Inferior parietal cortex (tissue), 1 donor: ENCODE results near the gene PRRX2.

ENCODE experiments used
- DNase-seq: peaks from one replicate; pipeline ENCODE4 v3.0.0-alpha.2; 2016; ENCODE audit errors: extremely low spot score

Gene PRRX2

DNA sequence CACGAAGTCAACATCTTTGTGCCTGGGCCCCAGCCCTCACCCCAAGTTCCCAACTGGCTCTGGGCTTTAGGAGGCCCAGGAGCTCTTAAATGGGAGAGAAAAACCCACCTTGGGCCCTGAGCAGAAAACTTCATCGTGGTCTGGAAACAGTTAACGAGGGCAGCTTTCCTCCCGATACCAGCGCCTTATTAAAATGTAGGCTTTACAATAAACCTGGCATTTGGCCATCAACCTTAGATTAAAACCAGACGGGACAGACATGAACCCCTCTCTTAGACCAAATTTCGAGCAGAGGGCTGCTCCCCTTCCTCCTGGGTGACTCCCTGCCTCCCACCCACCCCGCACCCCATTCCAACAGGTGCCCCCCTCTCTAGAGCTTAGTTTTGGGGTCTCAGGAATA is 39.4 kb downstream of the PRRX2 start:
- DNase-seq: no peak

DNA sequence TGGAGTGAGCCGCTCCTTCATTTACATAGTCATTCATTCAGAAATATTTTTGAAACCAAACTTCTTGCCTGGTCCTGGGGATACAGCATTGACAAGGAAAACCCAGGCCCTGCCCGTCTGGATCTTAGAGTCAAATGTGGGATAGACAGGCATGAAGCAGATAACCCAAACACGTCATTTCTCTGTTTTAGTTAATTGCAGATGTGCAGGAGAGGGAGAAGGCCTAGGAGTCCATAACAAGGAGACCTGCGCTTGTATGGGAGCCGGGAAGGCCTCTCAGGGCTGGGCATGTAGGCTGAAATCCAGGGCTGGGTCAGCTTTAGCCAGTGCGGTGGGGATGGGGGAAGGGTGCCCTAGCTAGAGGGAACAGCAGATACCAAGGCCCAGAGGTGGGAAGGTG is 43.3 kb downstream of the PRRX2 start:
- no peak for DNase-seq

DNA sequence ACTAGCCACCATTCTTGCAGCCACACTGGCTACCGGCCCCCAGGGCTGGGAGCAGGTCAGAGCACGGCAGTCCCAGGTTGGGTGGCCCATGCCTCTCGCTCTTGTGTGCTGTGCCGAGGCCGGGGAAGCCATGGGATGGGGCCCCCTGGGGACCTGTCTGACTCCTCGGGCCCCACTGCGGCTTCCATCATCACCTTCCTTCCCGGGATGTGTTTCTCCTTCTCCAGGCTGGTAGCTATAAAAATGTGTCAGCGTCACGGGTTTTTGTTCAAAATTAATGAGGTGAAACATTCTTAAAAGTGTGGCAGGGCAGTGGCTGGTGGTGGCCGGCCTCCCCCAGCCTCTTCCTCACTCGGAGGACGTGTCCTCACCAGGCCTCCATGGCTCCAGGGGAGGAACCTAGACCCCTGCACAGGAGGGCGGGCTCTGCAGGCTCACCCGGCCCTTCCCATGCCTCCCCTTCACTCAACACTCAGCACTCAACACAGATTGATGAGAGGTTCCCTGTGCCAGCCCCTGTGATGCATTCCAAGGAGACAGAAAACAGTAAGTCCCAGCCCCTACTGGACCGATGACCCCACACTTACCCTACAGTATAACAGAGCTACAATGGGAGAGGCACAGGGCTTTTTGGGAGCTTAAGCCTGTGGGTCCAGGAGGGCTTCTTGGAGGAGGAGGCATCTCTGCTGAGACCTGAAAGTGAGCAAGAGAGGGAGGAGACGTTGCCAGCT is 44.2 kb downstream of the PRRX2 start:
- no peak for DNase-seq

DNA sequence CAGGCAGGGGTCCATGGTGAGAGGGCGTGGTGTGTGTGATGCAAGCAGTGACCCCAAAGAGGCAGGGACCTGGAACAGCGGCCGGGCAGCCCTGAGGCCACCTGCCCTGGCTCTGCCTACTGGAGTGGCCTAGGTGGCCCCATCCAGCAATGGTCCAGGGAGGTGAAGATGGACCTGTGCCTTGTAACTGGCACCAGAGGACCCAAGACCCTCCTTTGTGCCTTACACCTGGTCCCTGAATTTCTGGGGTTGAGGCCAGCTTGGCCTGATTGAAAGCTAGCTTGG is 44.7 kb downstream of the PRRX2 start:
- DNase-seq: no peak

DNA sequence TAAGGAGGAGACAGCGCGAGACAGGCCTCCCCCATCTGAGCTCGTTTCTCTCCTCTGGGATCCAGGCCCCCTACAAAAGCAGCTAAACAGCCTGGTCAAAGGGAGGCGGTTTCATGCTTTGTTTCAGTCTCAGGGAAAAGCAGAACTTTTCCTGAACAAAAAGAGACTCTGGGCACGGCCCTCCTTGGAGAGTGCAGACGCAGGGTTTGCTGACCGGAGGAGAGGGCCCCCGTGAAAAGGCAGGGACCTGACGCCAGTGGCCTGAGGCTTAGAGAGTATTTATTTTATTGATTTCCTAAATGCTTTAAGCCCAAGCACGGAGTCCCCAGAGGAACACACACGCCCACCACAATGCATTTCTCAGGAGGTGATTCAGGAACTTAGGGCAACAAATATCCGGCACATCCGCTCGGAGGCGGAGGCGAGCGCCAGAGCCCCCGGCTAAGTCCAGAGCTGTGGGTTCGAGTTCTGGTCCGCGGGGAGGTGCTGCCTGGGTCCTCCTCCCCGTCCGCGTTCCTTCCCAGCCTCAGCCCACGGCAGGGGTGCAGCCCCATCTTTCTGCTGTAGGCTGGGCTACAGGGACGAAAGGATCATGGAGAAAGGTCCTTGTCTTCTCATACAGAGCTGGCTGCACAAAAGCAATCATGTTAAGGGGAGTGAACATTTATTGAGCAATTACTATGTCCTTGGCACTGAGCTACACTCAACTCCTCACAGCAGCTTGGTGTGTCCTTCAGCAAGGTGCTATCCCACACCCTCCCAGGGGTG is 47.4 kb downstream of the PRRX2 start:
- no peak for DNase-seq

DNA sequence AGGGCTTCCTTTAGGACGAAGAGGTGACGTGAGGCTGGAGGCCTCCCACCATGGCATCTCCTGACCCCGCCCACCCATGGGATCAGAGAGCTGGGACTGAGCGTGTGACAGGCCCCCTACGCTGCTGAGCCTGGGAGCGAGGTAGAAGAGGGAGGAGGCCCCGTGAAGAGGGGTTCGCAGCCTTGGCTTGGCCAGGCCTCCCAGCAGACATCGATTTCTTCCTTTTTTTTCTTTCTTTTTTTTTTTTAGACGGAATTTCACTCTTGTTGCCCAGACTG is 47.9 kb downstream of the PRRX2 start:
- no peak for DNase-seq

DNA sequence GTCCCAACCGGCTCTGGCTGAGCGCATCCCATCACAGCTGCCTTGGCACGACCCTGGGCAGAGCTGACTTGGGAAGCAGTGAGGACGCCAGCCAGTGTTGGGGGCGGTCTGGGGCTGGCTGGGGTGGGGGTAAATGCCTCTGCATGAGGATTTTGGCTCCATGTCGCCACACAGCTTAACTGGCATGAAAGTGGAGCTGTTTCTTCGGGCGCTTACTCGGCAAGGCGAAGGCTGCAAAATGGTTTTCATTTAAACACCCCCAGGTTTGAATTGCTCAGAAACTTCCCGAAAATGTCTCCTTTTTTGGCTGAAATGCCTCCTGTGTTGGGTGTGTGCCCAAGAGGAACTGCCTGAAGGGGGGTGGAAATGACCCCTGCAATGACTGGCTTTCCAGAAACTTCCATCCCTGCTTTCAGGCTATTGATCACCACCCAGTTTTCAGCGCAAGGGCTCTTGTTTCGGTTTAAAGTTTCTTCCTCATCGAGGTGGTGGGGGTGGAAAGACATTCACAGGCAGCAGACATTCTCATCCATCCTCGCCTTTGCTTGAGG is 49.1 kb downstream of the PRRX2 start:
- DNase-seq: no peak

DNA sequence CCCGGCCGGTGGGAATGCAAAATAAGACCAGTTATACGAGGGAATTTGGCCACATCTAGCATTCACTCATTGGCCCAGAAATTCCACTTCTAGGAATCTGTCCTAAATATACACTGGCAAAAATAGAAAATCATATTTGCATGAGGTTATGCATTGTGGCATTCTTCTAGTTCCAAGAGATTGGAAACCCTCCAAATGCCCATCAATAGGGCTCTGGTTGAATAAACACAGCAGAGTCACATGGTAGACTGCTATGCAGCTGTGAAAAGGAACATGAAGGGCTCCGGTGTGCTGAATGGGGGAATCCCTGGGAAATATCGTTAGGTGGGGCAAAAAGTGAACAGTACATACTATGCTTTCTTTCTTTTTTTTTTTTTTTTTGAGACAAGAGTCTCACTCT is 50.6 kb downstream of the PRRX2 start:
- no peak for DNase-seq

DNA sequence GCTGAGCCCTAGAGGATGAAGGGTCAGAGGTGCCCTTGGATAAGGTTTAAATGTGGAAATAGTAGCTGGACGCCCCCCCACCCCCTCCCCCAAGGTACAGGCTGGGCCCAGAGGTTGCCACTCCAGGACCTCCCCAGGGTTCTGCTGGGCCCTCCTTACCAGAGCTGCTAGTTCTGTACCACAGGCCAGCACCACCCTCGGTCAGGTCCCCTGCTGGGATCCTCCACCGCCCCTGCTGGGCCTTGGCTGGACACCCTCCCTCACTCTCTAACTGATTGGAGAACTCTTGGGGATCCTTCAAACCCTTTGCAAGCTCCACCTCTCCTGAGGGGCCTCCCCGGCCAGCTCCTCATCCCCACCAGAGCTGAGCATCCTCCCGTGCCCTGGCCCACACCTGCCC is 52.5 kb downstream of the PRRX2 start:
- DNase-seq: no peak

DNA sequence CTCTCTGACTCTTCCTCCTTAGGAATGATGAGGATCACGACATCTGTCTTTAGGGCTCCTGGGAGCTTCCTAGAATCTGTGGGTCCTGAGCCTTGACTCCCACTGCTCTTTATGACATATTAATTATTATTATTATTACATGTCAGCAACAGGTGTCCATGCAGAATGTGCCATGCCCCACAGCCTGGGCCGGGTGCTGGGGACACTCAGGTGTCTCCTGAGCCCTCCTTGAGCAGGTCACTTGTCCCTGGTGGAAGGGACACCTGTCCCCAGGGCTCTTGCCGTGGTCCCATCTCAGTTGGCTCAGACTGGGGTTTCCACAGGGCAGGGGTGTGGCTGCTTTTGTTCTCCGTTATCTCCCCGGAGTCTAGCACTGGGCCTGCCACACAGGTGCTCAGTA is 53.2 kb downstream of the PRRX2 start:
- DNase-seq: no peak

DNA sequence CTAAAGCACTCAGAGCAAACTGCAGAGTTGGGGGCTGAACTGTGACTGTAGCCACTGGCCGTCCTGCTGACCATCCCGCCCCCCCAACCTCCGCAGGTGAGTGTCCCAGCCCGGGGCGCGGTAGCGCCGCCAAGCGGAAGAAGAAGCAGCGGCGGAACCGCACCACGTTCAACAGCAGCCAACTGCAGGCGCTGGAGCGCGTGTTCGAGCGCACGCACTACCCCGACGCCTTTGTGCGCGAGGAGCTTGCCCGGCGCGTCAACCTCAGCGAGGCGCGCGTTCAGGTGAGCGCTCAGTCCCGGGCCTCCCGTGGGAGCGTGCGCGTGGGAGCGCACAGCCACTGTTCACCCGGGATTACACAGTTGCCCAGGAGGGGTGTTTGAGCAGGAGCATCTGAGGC is 53.7 kb downstream of the PRRX2 start:
- no peak for DNase-seq

DNA sequence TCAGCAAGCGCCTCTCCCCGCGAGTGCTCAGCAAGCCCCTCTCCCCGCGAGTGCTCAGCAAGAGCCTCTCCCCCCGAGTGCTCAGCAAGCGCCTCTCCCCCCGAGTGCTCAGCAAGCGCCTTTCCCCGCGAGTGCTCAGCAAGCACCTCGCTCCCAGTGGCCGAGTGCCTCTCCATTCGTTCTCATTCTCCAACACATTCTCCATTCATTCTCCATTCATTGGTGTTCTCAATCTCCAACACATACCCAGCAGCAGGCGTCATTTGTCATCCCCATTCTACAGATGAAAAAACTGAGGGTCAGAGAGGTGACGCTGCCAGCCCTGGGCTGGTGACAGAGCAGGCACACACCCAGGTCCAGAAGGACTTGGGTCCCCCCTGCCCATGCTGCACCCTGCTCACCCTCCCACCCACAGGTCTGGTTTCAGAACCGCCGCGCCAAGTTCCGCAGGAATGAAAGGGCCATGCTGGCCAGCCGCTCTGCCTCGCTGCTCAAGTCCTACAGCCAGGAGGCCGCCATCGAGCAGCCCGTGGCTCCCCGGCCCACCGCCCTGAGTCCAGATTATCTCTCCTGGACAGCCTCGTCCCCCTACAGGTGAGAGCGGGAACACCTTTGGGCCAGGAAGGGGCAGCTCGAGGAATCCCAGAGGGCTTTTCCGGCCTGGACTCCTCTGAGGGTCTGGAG is 54.9 kb downstream of the PRRX2 start:
- DNase-seq: no peak

DNA sequence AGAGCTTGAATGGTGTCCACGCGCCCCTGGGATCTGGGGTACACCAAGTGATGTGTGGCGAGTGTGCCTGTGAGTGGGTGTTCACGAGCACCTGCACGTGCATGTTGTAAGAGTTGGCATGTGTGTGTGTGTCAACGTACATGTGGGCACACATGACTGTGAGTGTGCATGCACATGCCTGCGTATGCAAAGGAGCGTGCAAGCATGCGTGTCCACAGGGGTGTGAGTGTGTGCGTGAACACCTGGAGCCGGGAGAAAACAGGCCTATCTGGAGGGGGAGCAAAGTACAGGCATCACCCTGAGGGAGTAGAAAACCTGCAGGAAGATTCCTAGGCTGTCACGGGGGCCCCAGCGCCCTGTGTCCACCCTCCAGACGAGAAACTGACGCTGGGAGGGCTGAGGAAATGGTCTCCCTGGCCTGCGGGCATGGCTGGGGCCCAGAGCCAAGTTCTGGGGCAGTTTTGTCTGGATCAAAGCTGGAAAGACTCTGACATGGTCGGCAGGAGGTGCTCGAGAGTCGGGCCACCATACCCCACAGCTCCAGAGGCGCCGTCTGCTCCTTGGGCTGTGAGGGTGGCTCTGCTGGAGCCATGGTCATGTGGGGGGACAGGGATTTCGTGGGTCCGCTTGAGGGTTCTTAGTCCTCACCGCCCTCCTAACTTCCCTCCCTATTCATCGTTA is 55.6 kb downstream of the PRRX2 start:
- no peak for DNase-seq

DNA sequence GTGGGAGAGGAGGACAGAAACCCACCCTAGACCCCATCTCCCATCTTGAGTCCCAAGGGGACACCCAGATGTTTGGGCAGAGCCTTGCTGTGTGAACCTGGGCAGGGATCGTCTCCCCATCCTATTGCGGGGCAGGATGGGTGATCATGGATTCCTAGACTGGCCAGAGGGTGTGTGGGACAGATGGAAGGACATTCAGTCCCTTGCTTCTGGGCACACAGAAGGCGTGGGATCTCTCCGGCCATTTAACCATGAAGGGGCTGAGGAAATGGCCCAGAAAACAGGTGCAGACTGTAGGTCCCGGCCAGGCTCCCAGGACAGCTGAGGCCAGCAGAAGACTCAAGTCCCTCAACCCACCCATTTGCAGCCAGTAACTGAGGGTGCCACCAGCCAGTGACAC is 57.5 kb downstream of the PRRX2 start:
- DNase-seq: no peak

DNA sequence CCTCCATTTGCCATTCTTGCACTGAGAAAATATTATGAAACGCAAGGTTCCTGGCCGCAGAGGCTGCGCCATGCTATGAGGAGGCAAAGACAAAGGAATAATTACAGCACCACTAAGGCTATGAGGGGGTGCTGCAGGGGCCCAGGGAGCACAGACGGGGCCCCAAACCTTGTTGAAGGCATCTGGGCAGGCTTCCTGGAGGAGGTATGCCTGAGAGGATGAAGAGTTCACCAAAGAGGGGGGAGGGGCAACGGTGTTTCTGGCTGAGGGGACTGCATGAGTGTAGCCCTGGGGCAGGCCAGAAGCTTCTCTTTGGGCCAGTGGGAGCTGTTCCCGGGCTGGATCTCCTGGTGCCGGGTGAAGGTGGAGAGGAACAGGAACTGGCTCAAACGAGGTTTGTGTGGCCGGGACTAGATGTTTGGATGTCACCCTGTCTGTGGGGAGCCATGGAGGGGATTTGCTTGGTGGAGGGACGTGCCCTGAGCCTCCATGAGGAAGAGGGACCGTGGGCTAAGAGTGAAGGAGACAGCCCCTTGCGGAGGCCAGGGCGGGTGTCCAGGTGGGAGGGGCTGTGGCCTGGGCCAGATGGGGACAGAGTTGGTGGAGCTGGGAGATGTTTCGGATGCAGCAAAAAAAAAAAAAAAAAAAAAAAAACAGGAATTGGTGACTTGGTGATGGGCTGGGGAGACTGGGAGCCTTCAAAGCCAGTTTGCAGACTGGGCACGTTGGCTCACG is 59.2 kb downstream of the PRRX2 start:
- DNase-seq: no peak

DNA sequence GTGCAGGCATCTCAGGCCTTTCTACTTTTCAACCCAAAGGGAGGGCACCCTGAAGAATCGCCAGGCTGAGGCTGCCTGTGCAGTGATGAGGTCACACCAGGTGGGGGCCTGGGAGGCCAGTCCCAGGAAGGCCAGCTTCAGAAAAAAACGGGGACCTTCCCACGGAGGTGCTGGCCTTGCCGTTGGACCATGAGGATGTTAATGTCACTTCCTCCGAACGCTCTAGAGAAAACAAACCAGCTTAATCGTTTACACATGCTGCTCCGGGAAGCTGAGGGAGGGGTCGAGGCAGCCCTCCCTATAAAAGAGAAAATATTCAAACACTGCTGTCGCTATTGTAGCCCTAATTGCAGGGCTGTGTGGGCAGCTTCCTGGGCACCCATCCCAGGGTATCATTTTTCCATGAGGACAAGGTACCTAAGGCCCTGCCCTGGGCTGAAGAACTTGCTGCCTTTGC is 60.4 kb downstream of the PRRX2 start:
- no peak for DNase-seq

DNA sequence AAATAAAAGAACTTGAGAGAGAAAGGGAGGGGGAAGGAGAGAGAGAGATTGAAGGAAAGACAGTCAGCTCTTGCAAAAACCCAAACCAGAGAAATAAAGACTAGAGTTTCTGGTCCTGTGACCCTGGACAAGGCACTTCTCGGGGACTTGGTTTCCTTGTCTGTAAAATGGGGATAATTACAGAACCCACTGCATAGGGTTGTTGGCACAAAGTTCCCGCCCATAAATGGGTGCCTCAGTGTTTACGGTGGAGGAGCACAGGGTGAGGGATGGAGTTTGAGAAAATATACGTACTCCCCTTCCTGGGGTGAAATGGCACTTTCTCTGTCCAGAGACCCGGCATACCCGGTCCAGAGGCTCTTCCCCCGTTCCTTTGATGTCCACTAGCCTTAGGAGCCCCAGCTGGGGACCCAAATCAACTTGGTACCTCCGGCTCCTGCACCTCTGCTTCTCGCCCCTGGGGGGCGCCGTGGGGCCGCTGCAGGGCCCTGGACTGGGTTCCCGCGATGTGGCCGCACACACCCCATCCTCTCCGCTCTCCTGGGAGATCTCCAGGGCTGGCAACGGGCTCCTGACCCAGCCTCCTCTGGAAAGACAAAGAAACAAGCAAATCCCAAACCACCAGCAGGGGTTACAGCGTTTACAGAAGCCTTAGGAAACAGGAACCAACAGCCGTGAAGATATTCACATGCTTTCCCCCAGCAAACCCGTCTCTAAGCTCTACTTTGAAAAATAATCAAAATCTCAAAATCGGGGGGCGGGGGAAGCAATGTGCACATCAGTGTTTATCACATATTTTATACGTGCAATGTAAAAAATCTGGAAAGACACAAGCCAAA is 61.1 kb downstream of the PRRX2 start:
- DNase-seq: peak; percentile 56

DNA sequence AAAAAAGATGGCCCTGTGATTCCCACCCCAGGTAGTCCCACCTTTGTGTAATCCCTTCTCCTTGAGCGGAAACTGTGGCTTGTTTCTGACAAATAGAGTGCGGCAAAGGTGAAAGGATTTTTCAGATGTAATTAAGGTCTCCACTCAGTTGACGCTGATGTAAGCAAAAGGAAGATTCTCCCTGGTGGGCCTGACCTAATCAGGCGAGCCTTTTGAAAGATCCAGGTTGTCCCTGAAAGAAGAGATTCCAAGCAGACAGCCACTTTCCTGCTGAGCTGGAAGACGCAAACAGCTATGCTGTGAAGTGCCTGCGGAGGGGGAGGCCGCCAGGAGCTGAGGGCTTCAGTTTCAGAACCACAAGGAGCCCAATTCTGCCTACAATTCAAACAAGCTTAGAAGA is 63.3 kb downstream of the PRRX2 start:
- DNase-seq: no peak

DNA sequence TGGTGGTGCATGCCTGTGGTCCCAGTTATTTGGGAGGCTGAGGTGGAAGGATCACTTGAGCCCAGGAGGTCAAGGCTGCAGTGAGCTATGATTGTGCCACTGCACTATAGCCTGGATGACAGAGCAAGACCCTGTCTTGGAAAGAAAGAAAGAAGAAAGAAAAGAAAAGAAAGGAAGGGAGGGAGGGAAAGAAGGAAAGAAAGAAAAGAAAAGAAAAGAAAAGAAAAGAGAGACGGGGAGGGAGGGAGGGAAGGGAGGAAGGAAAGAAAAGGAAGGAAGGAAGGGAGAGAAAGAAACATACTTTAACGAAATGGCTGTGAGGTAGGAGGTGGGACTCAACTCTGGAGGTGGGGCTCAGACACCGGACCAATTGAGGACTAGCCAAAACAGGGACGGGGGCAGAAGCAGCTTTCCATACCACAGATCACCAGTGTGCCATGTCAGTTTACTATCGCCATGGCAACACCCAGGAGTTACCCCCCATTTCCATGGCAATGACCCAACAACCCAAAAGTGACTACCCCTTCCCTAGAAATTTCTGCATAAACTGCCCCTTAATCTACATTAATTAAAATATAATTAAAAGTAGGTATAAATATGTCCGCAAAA is 66.1 kb downstream of the PRRX2 start:
- no peak for DNase-seq

DNA sequence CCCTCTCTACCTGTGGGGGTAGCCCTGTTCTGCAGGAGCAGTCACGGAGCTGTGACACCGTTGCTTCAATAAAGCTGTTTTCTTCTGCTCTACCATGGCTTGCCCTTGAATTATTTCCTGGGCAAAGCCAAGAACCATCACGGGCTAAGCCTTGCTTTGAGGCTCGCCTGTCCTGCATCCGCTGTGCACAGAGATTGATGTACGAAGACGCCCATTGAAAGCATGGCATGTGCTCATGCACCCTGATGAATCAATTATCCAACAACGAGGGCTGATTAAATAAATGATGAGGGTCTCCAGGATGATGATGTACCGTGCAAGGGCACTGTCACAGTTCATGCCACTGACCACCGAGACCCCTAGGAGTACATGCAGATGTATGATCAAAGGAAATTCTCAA is 66.7 kb downstream of the PRRX2 start:
- no peak for DNase-seq
